ENCODE results near the gene PDE4B. TPM values are rescaled to one million over a fixed set of nuclear protein-coding genes. Genes with fewer than 3 reads are reported as not detected.
"Not testable (repeated sequence)": the region's sequence is repeated elsewhere in the genome, so short reads cannot be mapped to it uniquely, and the experiment has no call there.

PDE4B gene
- total and polyA plus RNA-seq, 7 donors = 1.6 to 17.2 (median 10.7) TPM

GRCh38 chr1:66095190-66095589 lies 302.5 kb downstream of the PDE4B start:
- Histone ChIP-seq H3K9me3 (no peaks in the 10 kb centered on the region), H3K27ac (no peak overlapping the region), H3K36me3 (no peaks in the 10 kb centered on the region), H3K27me3 (no peaks in the 10 kb centered on the region), H3K4me1 (no peaks in the 10 kb centered on the region), H3K4me3 (no peak overlapping the region)
- TF ChIP-seq CTCF (IDR thresholded peaks at IDR 0.05) = no peak
- no peak for TF ChIP-seq POLR2A (IDR thresholded peaks at IDR 0.05)
- TF ChIP-seq EP300 (IDR thresholded peaks at IDR 0.05) = no peak
- no peak for TF ChIP-seq POLR2AphosphoS5 (IDR thresholded peaks at IDR 0.05)
- intact Hi-C loops (cut with DNase I) = no loop called here
- DNase-seq = no peak
- 88 to 97% methylated on average over 1 of the region's 1 CpG for WGBS, 2 donors

DNA sequence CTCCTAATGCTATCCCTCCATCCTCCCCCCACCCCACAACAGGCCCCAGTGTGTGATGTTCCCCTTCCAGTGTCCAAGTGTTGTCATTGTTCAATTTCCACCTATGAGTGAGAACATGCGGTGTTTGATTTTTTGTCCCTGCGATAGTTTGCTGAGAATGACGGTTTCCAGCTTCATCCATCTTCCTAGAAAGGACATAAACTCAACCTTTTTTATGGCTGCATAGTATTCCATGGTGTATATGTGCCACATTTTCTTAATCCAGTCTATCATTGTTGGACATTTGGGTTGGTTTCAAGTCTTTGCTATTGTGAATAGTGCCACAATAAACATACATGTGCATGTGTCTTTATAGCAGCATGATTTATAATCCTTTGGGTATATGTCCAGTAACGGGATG lies 308.3 kb downstream of the PDE4B start:
- H3K36me3 ChIP-seq; intact Hi-C loops (cut with DNase I); DNase-seq; H3K4me1 ChIP-seq; H3K9me3 ChIP-seq; H3K27me3 ChIP-seq; H3K4me3 ChIP-seq; H3K27ac ChIP-seq: not testable (repeated sequence)
- WGBS, 2 donors = 95 to 96% methylated on average over 3 of the region's 4 CpGs

- intact Hi-C loops (cut with DNase I); H3K4me3 ChIP-seq; DNase-seq; H3K4me1 ChIP-seq; H3K36me3 ChIP-seq; H3K27me3 ChIP-seq; H3K27ac ChIP-seq; H3K9me3 ChIP-seq: not testable (repeated sequence)
- 88 to 93% methylated on average over 3 of the region's 5 CpGs for WGBS, 2 donors
Observed at GRCh38 chr1:66104076-66104475, 311.4 kb downstream of the PDE4B start.

DNA sequence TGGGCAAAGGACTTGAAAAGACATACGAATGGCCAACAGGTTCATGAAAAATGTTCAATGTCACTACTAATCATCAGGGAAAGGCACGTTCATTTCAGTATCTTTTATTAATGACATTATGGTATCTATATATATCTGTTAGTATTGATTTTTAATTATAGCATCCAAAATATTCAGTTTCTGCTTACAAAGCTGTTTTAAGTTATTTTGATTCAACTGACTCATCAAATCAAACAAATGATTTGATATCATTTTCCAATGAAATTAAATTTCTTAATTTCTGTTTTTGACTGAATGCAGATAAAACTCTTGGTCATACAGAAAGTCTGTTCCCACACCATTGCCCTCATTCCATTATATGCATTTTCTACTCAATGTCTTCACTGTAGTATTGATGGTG lies 315.9 kb downstream of the PDE4B start:
- Histone ChIP-seq H3K9me3 (no peaks in the 10 kb centered on the region), H3K36me3 (no peaks in the 10 kb centered on the region), H3K27me3 (no peaks in the 10 kb centered on the region), H3K4me3 (no peak overlapping the region), H3K27ac (no peak overlapping the region), H3K4me1 (no peaks in the 10 kb centered on the region)
- no peak for DNase-seq
- 84 to 92% methylated on average over 2 of the region's 2 CpGs for WGBS, 2 donors
- intact Hi-C loops (cut with DNase I) = no loop called here
- TF ChIP-seq POLR2AphosphoS5 (IDR thresholded peaks at IDR 0.05) (no peak), EP300 (IDR thresholded peaks at IDR 0.05) (no peak), CTCF (IDR thresholded peaks at IDR 0.05) (no peak), POLR2A (IDR thresholded peaks at IDR 0.05) (no peak)

DNA sequence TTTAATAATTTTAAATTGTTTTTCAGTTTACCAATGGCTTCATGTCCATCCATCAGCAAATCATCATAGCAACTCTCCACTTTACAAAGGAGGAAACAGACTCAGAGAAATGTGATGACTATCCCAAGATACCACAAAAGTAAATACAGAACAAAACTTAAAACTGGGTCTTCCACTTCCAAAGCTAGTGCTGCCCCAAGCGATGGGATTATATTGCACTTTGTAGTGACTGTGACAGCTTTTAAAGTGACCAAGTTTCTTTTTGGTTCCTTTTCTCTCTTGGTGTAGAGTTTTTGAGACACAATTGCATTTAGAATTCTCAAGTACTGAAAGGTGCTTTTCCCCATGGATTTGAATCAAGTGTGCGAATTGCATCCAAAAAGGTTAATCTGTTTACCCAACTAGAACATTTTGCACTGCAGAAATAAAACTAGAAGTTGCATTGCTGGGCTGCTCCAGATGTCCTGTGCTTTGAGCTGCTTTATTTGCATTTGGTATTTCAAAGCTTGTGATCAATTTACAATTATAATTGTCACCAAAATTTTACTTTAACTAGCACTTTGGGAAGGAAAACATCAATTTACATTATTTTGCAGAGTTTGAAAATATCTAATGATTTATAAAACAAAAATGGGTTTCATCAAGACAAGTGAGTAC lies 320.2 kb downstream of the PDE4B start:
- TF ChIP-seq EP300 (IDR thresholded peaks at IDR 0.05) = no peak
- no peak for TF ChIP-seq POLR2AphosphoS5 (IDR thresholded peaks at IDR 0.05)
- TF ChIP-seq POLR2A (IDR thresholded peaks at IDR 0.05) = no peak
- TF ChIP-seq CTCF (IDR thresholded peaks at IDR 0.05) = no peak
- Histone ChIP-seq H3K4me1 (no peaks in the 10 kb centered on the region), H3K27me3 (no peaks in the 10 kb centered on the region), H3K9me3 (no peaks in the 10 kb centered on the region), H3K4me3 (no peak overlapping the region), H3K27ac (no peak overlapping the region), H3K36me3 (no peaks in the 10 kb centered on the region)
- 80 to 83% methylated on average over 2 of the region's 2 CpGs for WGBS, 2 donors
- intact Hi-C loops (cut with DNase I) = no loop called here
- no peak for DNase-seq

DNA sequence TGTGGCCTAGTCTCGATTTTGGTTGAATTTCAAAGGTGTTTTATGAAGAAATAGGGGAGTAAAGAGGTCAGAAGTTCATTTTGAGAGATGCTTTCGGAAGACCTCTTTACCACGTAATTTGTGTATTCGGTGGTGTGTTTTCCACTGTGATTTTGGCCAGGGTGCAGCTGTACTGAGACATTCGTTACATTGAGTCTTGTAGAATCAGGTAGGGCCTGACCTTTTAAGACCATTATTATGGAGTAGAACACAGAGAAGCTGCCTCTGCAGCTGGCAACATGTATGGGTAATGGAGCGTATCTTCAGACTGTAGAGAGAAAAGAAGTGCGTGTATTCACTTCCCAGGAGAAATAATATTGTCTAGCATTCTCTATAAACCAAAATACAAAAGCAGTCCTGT lies 326.5 kb downstream of the PDE4B start:
- H3K4me3 ChIP-seq = no peak overlapping the region
- no peaks in the 10 kb centered on the region for H3K9me3 ChIP-seq
- no peak for DNase-seq
- H3K27me3 ChIP-seq = no peaks in the 10 kb centered on the region
- no peak overlapping the region for H3K27ac ChIP-seq
- H3K4me1 ChIP-seq = no peaks in the 10 kb centered on the region
- intact Hi-C loops (cut with DNase I) = no loop called here
- no peaks in the 10 kb centered on the region for H3K36me3 ChIP-seq
- TF ChIP-seq POLR2AphosphoS5 (IDR thresholded peaks at IDR 0.05) (no peak), EP300 (IDR thresholded peaks at IDR 0.05) (no peak), CTCF (IDR thresholded peaks at IDR 0.05) (no peak)
- 68 to 90% methylated on average over 7 of the region's 7 CpGs for WGBS, 2 donors

Data from sigmoid colon (tissue), 7 donors.